Measurements from ENCODE around the gene HRH2.
"Not testable (repeated sequence)": the region's sequence is repeated elsewhere in the genome, so short reads cannot be mapped to it uniquely, and the experiment has no call there.

HRH2 gene

DNA sequence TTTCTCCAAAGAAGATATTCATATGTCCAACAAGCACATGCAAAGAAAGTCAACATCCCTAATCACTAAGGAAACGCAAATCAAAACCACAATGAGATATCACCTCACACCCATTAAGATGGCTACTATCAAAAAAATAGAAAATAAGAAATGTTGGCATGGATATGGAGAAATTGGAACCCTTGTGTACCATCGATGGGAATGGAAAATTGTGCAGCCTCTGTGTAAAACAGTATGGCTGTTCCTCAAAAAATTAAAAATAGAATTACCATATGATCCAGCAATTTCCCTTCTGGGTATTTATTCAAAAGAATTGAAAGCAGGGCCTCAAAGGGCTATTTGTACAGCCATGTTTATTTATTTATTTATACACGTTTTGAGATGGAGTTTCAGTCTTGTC is 43.0 kb upstream of the HRH2 start:
- DNase-seq (ENCODE audit: extremely low read depth, insufficient read length), result no peak
- Histone ChIP-seq H3K36me3 (ENCODE audit: control insufficient read depth, insufficient read depth, low read length) (no peaks in the 10 kb centered on the region), H3K4me3 (replicated peaks; ENCODE audit: low read depth, low read length) (no peak overlapping the region), H3K27me3 (replicated peaks; ENCODE audit: control insufficient read depth, insufficient read depth, low read length) (peaks cover 1% of the 10 kb centered on the region)
- TF ChIP-seq CTCF (IDR thresholded peaks at IDR 0.05; ENCODE audit: insufficient read depth, low read length, poor library complexity, severe bottlenecking), result no peak

DNA sequence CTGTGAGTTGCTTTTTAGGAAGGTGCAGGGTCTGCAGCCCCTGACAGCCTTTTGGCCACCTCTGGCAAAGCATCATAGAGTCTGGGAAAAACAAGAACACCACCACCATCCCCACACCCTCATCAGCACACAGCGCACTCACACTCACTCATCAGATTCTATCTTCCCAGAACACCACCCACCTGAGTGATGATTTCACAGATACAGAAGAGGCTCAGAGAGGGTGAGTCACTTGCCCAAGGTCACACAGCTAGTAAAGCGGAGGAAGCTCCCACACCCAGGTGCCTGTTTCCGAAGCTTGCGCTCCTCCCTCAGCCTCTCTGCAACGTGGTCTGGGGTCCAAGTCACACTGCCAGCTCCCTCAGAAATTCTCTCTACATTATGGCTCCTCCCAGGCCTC is 41.8 kb upstream of the HRH2 start:
- DNase-seq (ENCODE audit: extremely low read depth, insufficient read length), result no peak
- no peaks in the 10 kb centered on the region for H3K36me3 ChIP-seq (ENCODE audit: control insufficient read depth, insufficient read depth, low read length)
- H3K27me3 ChIP-seq (replicated peaks; ENCODE audit: control insufficient read depth, insufficient read depth, low read length), result peaks cover 1% of the 10 kb centered on the region
- H3K4me3 ChIP-seq (replicated peaks; ENCODE audit: low read depth, low read length), result no peak overlapping the region
- TF ChIP-seq CTCF (IDR thresholded peaks at IDR 0.05; ENCODE audit: insufficient read depth, low read length, poor library complexity, severe bottlenecking), result no peak

GRCh38 chr5:175616527-175616926 is 41.3 kb upstream of the HRH2 start:
- DNase-seq (ENCODE audit: extremely low read depth, insufficient read length); H3K36me3 ChIP-seq (ENCODE audit: control insufficient read depth, insufficient read depth, low read length); H3K27me3 ChIP-seq (replicated peaks; ENCODE audit: control insufficient read depth, insufficient read depth, low read length); H3K4me3 ChIP-seq (replicated peaks; ENCODE audit: low read depth, low read length): not testable (repeated sequence)

- DNase-seq (ENCODE audit: extremely low read depth, insufficient read length), result no peak
- Histone ChIP-seq H3K4me3 (replicated peaks; ENCODE audit: low read depth, low read length) (no peak overlapping the region), H3K27me3 (replicated peaks; ENCODE audit: control insufficient read depth, insufficient read depth, low read length) (peaks cover under 1% of the 10 kb centered on the region), H3K36me3 (ENCODE audit: control insufficient read depth, insufficient read depth, low read length) (no peaks in the 10 kb centered on the region)
- no peak for TF ChIP-seq CTCF (IDR thresholded peaks at IDR 0.05; ENCODE audit: insufficient read depth, low read length, poor library complexity, severe bottlenecking)
These were observed 40.4 kb upstream of the HRH2 start for GRCh38 chr5:175617447-175617846.

DNA sequence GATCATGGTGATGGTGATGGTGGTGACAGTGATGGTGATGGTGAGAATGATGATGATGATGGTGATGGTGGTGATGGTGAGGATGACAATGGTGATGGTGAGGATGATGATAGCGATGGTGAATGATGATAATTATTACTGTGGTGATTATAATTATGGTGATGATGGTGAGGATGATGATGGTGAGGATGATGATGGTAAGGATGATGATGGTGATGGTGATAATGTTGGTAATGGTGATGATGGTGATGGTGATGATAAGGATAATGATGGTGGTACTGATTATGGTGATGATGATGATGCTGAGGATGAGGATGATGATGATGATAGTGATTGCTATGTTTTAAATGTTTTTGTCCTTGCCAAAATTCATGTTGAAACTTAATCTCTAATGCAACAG is 37.3 kb upstream of the HRH2 start:
- Histone ChIP-seq H3K36me3 (ENCODE audit: control insufficient read depth, insufficient read depth, low read length) (no peaks in the 10 kb centered on the region), H3K27me3 (replicated peaks; ENCODE audit: control insufficient read depth, insufficient read depth, low read length) (no peaks in the 10 kb centered on the region), H3K4me3 (replicated peaks; ENCODE audit: low read depth, low read length) (no peak overlapping the region)
- TF ChIP-seq CTCF (IDR thresholded peaks at IDR 0.05; ENCODE audit: insufficient read depth, low read length, poor library complexity, severe bottlenecking), result no peak
- DNase-seq (ENCODE audit: extremely low read depth, insufficient read length), result no peak

GRCh38 chr5:175621971-175622370 is 35.9 kb upstream of the HRH2 start:
- DNase-seq (ENCODE audit: extremely low read depth, insufficient read length), result no peak
- H3K27me3 ChIP-seq (replicated peaks; ENCODE audit: control insufficient read depth, insufficient read depth, low read length), result no peaks in the 10 kb centered on the region; the same call in 1 of the 2 replicates
- TF ChIP-seq CTCF (IDR thresholded peaks at IDR 0.05; ENCODE audit: insufficient read depth, low read length, poor library complexity, severe bottlenecking), result no peak
- H3K36me3 ChIP-seq (ENCODE audit: control insufficient read depth, insufficient read depth, low read length), result no peaks in the 10 kb centered on the region
- H3K4me3 ChIP-seq (replicated peaks; ENCODE audit: low read depth, low read length), result no peak overlapping the region

All from GM06990 (cell line).